Erythroblast (primary cell): ENCODE measurements around the gene TRIM7.

ENCODE experiments used
- GATA1 ChIP-seq: IDR thresholded peaks from 2 replicates; pipeline ENCODE4 v1.6.1; 2011; ENCODE audit warnings: low read depth, mild to moderate bottlenecking, control low read depth, low read length, moderate library complexity
- POLR2A ChIP-seq: IDR thresholded peaks from 2 replicates; pipeline ENCODE4 v1.6.1; 2011; ENCODE audit warnings: mild to moderate bottlenecking, low read length

DNA sequence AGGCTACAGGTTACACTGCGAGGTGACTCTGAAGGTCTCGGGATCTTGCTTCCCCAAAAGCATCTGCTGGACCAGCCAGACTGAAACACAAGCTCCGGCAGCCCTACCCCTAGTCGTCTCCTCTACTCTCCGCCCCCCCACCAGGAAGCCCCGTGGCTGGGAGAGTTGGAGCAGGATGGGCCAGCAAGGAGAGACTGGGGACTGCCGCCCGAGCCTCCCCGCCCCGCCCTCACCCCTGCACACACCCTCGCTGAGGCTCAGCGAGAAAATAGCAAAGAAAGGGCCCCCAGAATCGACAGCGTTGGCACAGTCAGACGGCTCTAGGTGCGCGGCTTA is 1.3 kb downstream of the TRIM7 start:
- TF ChIP-seq POLR2A (no peak), GATA1 (no peak)
